ENCODE results near the gene CALML6.

GRCh38 chr1:1926886-1927660 lies 12.0 kb downstream of the CALML6 start:
- TF ChIP-seq KDM1A (IDR thresholded peaks at IDR 0.05; ENCODE audit: borderline replicate concordance, low read length) (no peak), CTCF (IDR thresholded peaks at IDR 0.05; ENCODE audit: control extremely low read depth in 1 of 3, insufficient read depth in 1 of 3, low read depth in 1 of 3, low read length in 3 of 3) (no peak), EZH2 (IDR thresholded peaks at IDR 0.05; ENCODE audit: low read depth, low read length, severe bottlenecking) (no peak), TAF1 (IDR thresholded peaks at IDR 0.05; ENCODE audit: low read depth, low read length) (no peak), SIN3A (conservative IDR thresholded peaks at IDR 0.05 in 1 of 2, IDR thresholded peaks at IDR 0.05 in 1 of 2; ENCODE audit: low read depth in 1 of 2, low read length in 2 of 2) (no peak), RNF2 (IDR thresholded peaks at IDR 0.05; ENCODE audit: borderline replicate concordance, low read depth, low read length, missing control alignments, poor library complexity, severe bottlenecking) (no peak), CREB1 (IDR thresholded peaks at IDR 0.05) (no peak), NRF1 (IDR thresholded peaks at IDR 0.05; ENCODE audit: low read depth, low read length) (no peak), MAX (IDR thresholded peaks at IDR 0.05) (no peak), TBP (IDR thresholded peaks at IDR 0.05; ENCODE audit: low read depth, low read length) (no peak), FOSL1 (IDR thresholded peaks at IDR 0.05; ENCODE audit: insufficient read depth, low read depth, low read length) (no peak)
